Osteoblast (primary cell): ENCODE data around the gene COL15A1. TPM values are rescaled to one million over a fixed set of nuclear protein-coding genes. Genes with fewer than 3 reads are reported as not detected.

Source experiments
- DNase-seq: peaks from one replicate; pipeline ENCODE4 v3.0.0; 2011; ENCODE audit warnings: low spot score, mixed read lengths; ENCODE audit not compliant: insufficient read length; ENCODE audit errors: missing footprints
- H2AFZ ChIP-seq: 2 replicates; pipeline ENCODE4 v1.6.0; 2011; ENCODE audit warnings: mild to moderate bottlenecking, low read length
- H3K27ac ChIP-seq: 2 replicates; pipeline ENCODE4 v1.5.1; 2011; ENCODE audit warnings: mild to moderate bottlenecking, low read depth, low read length, moderate library complexity
- H3K27me3 ChIP-seq: 2 replicates; pipeline ENCODE4 v1.6.0; 2012; ENCODE audit warnings: mild to moderate bottlenecking, control low read depth, inconsistent platforms, low read length, moderate library complexity; ENCODE audit not compliant: insufficient read depth
- H3K36me3 ChIP-seq: 2 replicates; pipeline ENCODE4 v1.5.1; 2011; ENCODE audit warnings: mild to moderate bottlenecking, low read length, control low read depth, moderate library complexity; ENCODE audit not compliant: insufficient read depth
- H3K4me1 ChIP-seq: 2 replicates; pipeline ENCODE4 v1.5.1; 2011; ENCODE audit warnings: mild to moderate bottlenecking, low read length, control low read depth, moderate library complexity; ENCODE audit not compliant: insufficient read depth
- H3K4me2 ChIP-seq: 2 replicates; pipeline ENCODE4 v1.6.0; 2011; ENCODE audit warnings: mild to moderate bottlenecking, low read length; ENCODE audit not compliant: insufficient read depth
- H3K4me3 ChIP-seq: fragments of 200-600 bp; sonication (generic); 3 replicates; pipeline ENCODE4 v1.5.1; 2012; ENCODE audit warnings: mild to moderate bottlenecking, low read length, inconsistent platforms; ENCODE audit not compliant: insufficient read depth
- H3K79me2 ChIP-seq: 2 replicates; pipeline ENCODE4 v1.6.0; 2012; ENCODE audit warnings: mild to moderate bottlenecking, low read length, control low read depth, inconsistent platforms; ENCODE audit not compliant: insufficient read depth
- H3K9me3 ChIP-seq: 2 replicates; pipeline ENCODE4 v1.5.1; 2011; ENCODE audit warnings: low read depth, low read length, control low read depth
- H4K20me1 ChIP-seq: 2 replicates; pipeline ENCODE4 v1.6.0; 2012; ENCODE audit warnings: mild to moderate bottlenecking, low read length, control low read depth; ENCODE audit not compliant: insufficient read depth
- CTCF ChIP-seq: IDR thresholded peaks from 2 replicates; pipeline ENCODE4 v1.5.1; 2011; ENCODE audit warnings: mild to moderate bottlenecking, low read depth, low read length, moderate library complexity; ENCODE audit errors: extremely low read depth
- total RNA-seq: library from RNA; depleted of rRNA; stranded (reverse); fragments of >200 nt; gene quantifications from 2 replicates; pipeline ENCODE4 v1.2.3, GENCODE V29; 2012

Gene COL15A1
- total RNA-seq, 1 donor, result 29.3 TPM

DNA sequence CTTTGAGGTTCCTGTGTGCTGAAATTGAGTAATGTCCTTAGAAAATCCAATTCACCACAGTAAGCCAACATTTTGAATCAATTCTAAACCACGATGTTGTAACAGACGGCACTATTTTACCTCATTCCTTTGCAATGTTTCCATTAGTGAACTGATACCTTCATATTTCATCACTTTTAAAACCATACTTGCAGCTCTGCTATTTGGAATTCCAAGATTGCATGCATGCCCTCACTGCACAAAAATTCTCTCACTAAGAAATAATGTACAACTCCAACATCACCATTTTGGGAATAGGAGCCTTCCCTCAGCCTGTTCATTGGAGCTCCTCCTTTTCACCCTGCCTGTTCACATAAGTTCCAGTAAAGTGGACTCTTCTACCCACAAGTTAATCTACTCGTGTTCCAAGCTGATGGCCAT, 86.4 kb downstream of the COL15A1 start:
- Histone ChIP-seq H3K27me3 (no peaks in the 10 kb centered on the region), H3K4me3 (no peak overlapping the region), H3K4me1 (peaks cover 31% of the 10 kb centered on the region), H3K4me2 (peak overlapping the region; percentile 37), H3K9me3 (no peaks in the 10 kb centered on the region), H3K36me3 (no peaks in the 10 kb centered on the region), H3K27ac (peak overlapping the region; percentile 91), H3K79me2 (no peaks in the 10 kb centered on the region), H2AFZ (peak overlapping the region; percentile 31), H4K20me1 (no peaks in the 10 kb centered on the region)
- DNase-seq, result peak; percentile 92
- no peak for TF ChIP-seq CTCF

GRCh38 chr9:99030610-99031109, 87.0 kb downstream of the COL15A1 start:
- Histone ChIP-seq H3K27me3 (no peaks in the 10 kb centered on the region), H3K36me3 (no peaks in the 10 kb centered on the region), H3K4me1 (peaks cover 30% of the 10 kb centered on the region), H3K27ac (peak overlapping the region; percentile 91), H4K20me1 (no peaks in the 10 kb centered on the region), H3K4me3 (no peak overlapping the region), H2AFZ (peak overlapping the region; percentile 31), H3K79me2 (no peaks in the 10 kb centered on the region), H3K4me2 (peak overlapping the region; percentile 37), H3K9me3 (no peaks in the 10 kb centered on the region)
- TF ChIP-seq CTCF, result no peak
- no peak for DNase-seq

DNA sequence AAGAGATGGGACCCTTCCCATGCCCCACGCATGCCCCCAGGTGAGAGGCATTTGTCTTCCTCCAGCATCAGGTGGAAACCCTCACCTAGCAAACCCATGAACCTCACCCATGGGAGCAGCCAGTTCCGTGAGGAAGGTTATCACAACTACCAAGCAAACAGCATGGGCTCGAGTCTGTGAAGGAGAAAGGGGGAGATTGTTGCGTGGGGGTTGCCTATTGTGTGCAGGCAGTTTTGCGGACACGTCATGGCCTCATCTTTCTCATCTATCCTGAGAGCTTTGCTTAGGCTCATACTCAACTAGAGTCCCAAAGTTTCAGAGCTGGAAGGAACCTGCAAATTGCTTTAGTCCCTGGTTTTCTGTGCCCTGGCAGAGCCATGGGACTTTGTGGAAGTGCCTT, 87.6 kb downstream of the COL15A1 start:
- Histone ChIP-seq H4K20me1 (no peaks in the 10 kb centered on the region), H2AFZ (no peak overlapping the region), H3K9me3 (no peaks in the 10 kb centered on the region), H3K4me2 (peak overlapping the region; percentile 37), H3K4me3 (no peak overlapping the region), H3K27ac (peak overlapping the region; percentile 91), H3K4me1 (peaks cover 28% of the 10 kb centered on the region), H3K79me2 (no peaks in the 10 kb centered on the region), H3K27me3 (no peaks in the 10 kb centered on the region), H3K36me3 (no peaks in the 10 kb centered on the region)
- TF ChIP-seq CTCF, result no peak
- DNase-seq, result no peak

DNA sequence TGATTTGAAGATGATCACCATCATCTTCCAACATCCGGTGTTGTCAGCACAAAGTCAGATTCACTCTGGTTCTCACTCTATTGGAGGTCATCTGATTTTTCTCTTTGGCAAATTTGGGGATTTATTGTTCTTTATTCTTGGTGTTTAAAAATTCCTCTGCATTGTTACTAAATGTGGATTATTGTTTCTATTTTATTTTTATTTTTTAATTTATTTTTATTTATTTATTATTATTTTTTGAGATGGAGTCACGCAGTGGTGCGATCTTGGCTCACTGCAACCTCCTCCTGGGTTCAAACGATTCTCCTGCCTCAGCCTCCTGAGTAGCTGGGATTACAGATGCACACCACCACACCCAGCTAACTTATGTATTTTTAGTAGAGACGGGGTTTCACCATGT, 88.3 kb downstream of the COL15A1 start:
- Histone ChIP-seq H3K79me2 (no peaks in the 10 kb centered on the region), H3K4me2 (no peak overlapping the region), H4K20me1 (no peaks in the 10 kb centered on the region), H3K27ac (no peak overlapping the region), H3K4me1 (peaks cover 25% of the 10 kb centered on the region), H3K4me3 (no peak overlapping the region), H3K9me3 (no peaks in the 10 kb centered on the region), H3K36me3 (no peaks in the 10 kb centered on the region), H2AFZ (no peak overlapping the region), H3K27me3 (no peaks in the 10 kb centered on the region)
- no peak for TF ChIP-seq CTCF
- DNase-seq, result no peak
